H1 (cell line): Measurements from ENCODE around the gene AGT. TPM values are rescaled to one million over a fixed set of nuclear protein-coding genes. Genes with fewer than 3 reads are reported as not detected.

ENCODE experiments used
- CTCF ChIA-PET: fragments of 300-600 bp; sonication (Branson Sonifier 250); formaldehyde crosslinking; loops from one replicate; lab custom pipeline; 2021; ENCODE audit not compliant: partially characterized antibody; lab: Charles Lee
- POLR2A ChIA-PET: fragments of 300-600 bp; sonication (Branson Sonifier 250); formaldehyde crosslinking; loops from one replicate; lab custom pipeline; 2021; ENCODE audit warnings: inconsistent platforms; ENCODE audit not compliant: partially characterized antibody; lab: Charles Lee
- DNase-seq, 2 experiments: peaks; one replicate each; pipeline versions ENCODE4 v3.0.0 to v3.0.0-alpha.2; 2010 to 2022; ENCODE audit warnings: low spot score in 2 of 2, low read depth in 1 of 2, mixed read lengths in 1 of 2
- FAIRE-seq: peaks from 2 replicates; lab custom pipeline; 2011; peaks lifted over from hg19 to GRCh38; lab: Jason Lieb, UNC
- H2AFZ ChIP-seq: 2 replicates; pipeline ENCODE4 v1.8.1; 2012; ENCODE audit warnings: low read length, inconsistent platforms
- H2AK5ac ChIP-seq: 2 replicates; pipeline ENCODE4 v1.6.1; 2013; ENCODE audit warnings: low read depth, low read length
- H2BK120ac ChIP-seq: replicated peaks from 2 replicates; pipeline ENCODE3; 2013; ENCODE audit warnings: low read depth, low read length, inconsistent platforms
- H2BK12ac ChIP-seq: 2 replicates; pipeline ENCODE4 v1.6.1; 2013; ENCODE audit warnings: low read depth, low read length
- H2BK15ac ChIP-seq: 2 replicates; pipeline ENCODE4 v1.6.1; 2013; ENCODE audit warnings: low read length
- H2BK20ac ChIP-seq: 2 replicates; pipeline ENCODE4 v1.6.1; 2013; ENCODE audit warnings: low read length
- H2BK5ac ChIP-seq: 2 replicates; pipeline ENCODE4 v1.6.1; 2013; ENCODE audit warnings: low read depth, low read length
- H3K14ac ChIP-seq: 2 replicates; pipeline ENCODE4 v1.6.1; 2013; ENCODE audit warnings: inconsistent platforms; ENCODE audit not compliant: insufficient read length
- H3K18ac ChIP-seq: 2 replicates; pipeline ENCODE4 v1.6.1; 2013; ENCODE audit warnings: low read length; ENCODE audit errors: extremely low read depth
- H3K23ac ChIP-seq: 2 replicates; pipeline ENCODE4 v1.6.1; 2013; ENCODE audit warnings: inconsistent platforms; ENCODE audit not compliant: insufficient read length
- H3K23me2 ChIP-seq: 2 replicates; pipeline ENCODE4 v1.6.1; 2013; ENCODE audit warnings: low read depth, low read length
- H3K27ac ChIP-seq: 2 replicates; pipeline ENCODE4 v1.6.1; 2011; ENCODE audit warnings: low read depth, low read length, inconsistent platforms
- H3K27me3 ChIP-seq, 4 experiments: replicated peaks in 1 of 4; 1 replicate in 1 of 4; 2 replicates in 3 of 4; pipeline versions ENCODE4 v1.6.1 to v1.8.1; 2011 to 2013; ENCODE audit warnings: low read length in 3 of 4, mild to moderate bottlenecking in 3 of 4, inconsistent platforms in 2 of 4, mixed read lengths in 2 of 4, moderate library complexity in 1 of 4; ENCODE audit not compliant: control insufficient read depth in 3 of 4, insufficient read depth in 3 of 4; ENCODE audit errors: extremely low read depth in 1 of 4
- H3K36me3 ChIP-seq, 4 experiments: 2 replicates each; pipeline versions ENCODE4 v1.6.1 to v1.8.1; 2011 to 2013; ENCODE audit warnings: mild to moderate bottlenecking in 4 of 4, low read length in 3 of 4, moderate library complexity in 2 of 4, control low read depth in 1 of 4, inconsistent platforms in 1 of 4; ENCODE audit not compliant: insufficient read depth in 4 of 4, control insufficient read depth in 2 of 4
- H3K4ac ChIP-seq: replicated peaks from 2 replicates; pipeline ENCODE3; 2013; ENCODE audit warnings: low read length, low read depth, mixed read lengths, inconsistent platforms; ENCODE audit not compliant: insufficient read length
- H3K4me1 ChIP-seq, 4 experiments: replicated peaks in 1 of 4; 1 replicate in 1 of 4; 2 replicates in 3 of 4; pipeline versions ENCODE4 v1.6.1 to v1.8.1; 2011 to 2013; ENCODE audit warnings: low read length in 3 of 4, inconsistent platforms in 2 of 4, mixed read lengths in 1 of 4; ENCODE audit not compliant: insufficient read depth in 4 of 4, control insufficient read depth in 3 of 4
- H3K4me2 ChIP-seq, 2 experiments: 2 replicates each; pipeline versions ENCODE4 v1.6.1 to v1.8.1; 2011 to 2013; ENCODE audit warnings: low read depth in 2 of 2, low read length in 2 of 2, control low read depth in 1 of 2, inconsistent platforms in 1 of 2, mild to moderate bottlenecking in 1 of 2; ENCODE audit not compliant: insufficient read depth in 1 of 2
- H3K4me3 ChIP-seq, 4 experiments: fragments of 200-600, 300-600 bp in 1 of 4; sonication (generic), shearing (Covaris generic), sonication (Bioruptor Twin) in 1 of 4; 2 replicates each; pipeline versions ENCODE4 v1.5.1 to v1.8.1; 2011 to 2016; ENCODE audit warnings: low read length in 4 of 4, low read depth in 3 of 4, control low read depth in 2 of 4, inconsistent platforms in 2 of 4, mild to moderate bottlenecking in 2 of 4, mixed read lengths in 1 of 4, moderate library complexity in 1 of 4; ENCODE audit not compliant: insufficient read depth in 2 of 4; ENCODE audit errors: extremely low read depth in 1 of 4
- H3K56ac ChIP-seq: replicated peaks from 2 replicates; pipeline ENCODE3; 2013; ENCODE audit warnings: low read depth, mild to moderate bottlenecking, mixed read lengths, low read length, inconsistent platforms; ENCODE audit not compliant: insufficient read length
- H3K79me1 ChIP-seq: 2 replicates; pipeline ENCODE4 v1.6.1; 2013; ENCODE audit warnings: low read depth, low read length, control low read depth
- H3K79me2 ChIP-seq, 2 experiments: 2 replicates each; pipeline versions ENCODE4 v1.6.1 to v1.8.1; 2012 to 2013; ENCODE audit warnings: low read length in 2 of 2, mild to moderate bottlenecking in 2 of 2, inconsistent platforms in 1 of 2; ENCODE audit not compliant: insufficient read depth in 2 of 2, control insufficient read depth in 1 of 2
- H3K9ac ChIP-seq, 4 experiments: replicated peaks in 1 of 4; 1 replicate in 1 of 4; 2 replicates in 3 of 4; pipeline versions ENCODE4 v1.6.1 to v1.8.1; 2011 to 2013; ENCODE audit warnings: low read depth in 3 of 4, low read length in 3 of 4, control low read depth in 2 of 4, mild to moderate bottlenecking in 2 of 4, moderate library complexity in 2 of 4, inconsistent platforms in 1 of 4; ENCODE audit errors: extremely low read depth in 1 of 4
- H3K9me3 ChIP-seq, 2 experiments: 2 replicates each; pipeline versions ENCODE4 v1.6.1 to v1.8.1; 2012 to 2013; ENCODE audit warnings: mild to moderate bottlenecking in 2 of 2, moderate library complexity in 2 of 2, control low read depth in 1 of 2, inconsistent platforms in 1 of 2, low read depth in 1 of 2, low read length in 1 of 2, mixed read lengths in 1 of 2; ENCODE audit not compliant: insufficient read depth in 2 of 2
- H4K20me1 ChIP-seq, 2 experiments: replicated peaks in 1 of 2; 2 replicates each; pipeline versions ENCODE3 to v1.8.1; 2011 to 2013; ENCODE audit warnings: inconsistent platforms in 2 of 2, low read length in 2 of 2, mild to moderate bottlenecking in 1 of 2; ENCODE audit not compliant: insufficient read depth in 2 of 2, control insufficient read depth in 1 of 2
- H4K5ac ChIP-seq: 2 replicates; pipeline ENCODE4 v1.6.1; 2013; ENCODE audit warnings: low read length, low read depth, mixed read lengths, inconsistent platforms; ENCODE audit not compliant: insufficient read length
- H4K8ac ChIP-seq: 2 replicates; pipeline ENCODE4 v1.8.0; 2013; ENCODE audit warnings: mild to moderate bottlenecking, moderate library complexity, low read length, inconsistent platforms; ENCODE audit not compliant: insufficient read depth; ENCODE audit errors: extremely low read depth
- H4K91ac ChIP-seq: replicated peaks from 2 replicates; pipeline ENCODE3; 2013; ENCODE audit warnings: low read length, mixed read lengths, inconsistent platforms; ENCODE audit not compliant: insufficient read length
- CBX5 ChIP-seq: fragments of 300-800, 300-1000 bp; sonication (generic); IDR thresholded peaks from 2 replicates; pipeline ENCODE4 v1.7.1; 2016; ENCODE audit warnings: antibody characterized with exemption, low read length, low read depth
- CEBPB ChIP-seq: IDR thresholded peaks from 2 replicates; pipeline ENCODE4 v1.6.1; 2012; ENCODE audit warnings: low read depth, low read length
- CHD2 ChIP-seq: IDR thresholded peaks from 2 replicates; pipeline ENCODE4 v1.6.1; 2012; ENCODE audit warnings: low read length, improper control_type of control experiment
- CREB1 ChIP-seq: IDR thresholded peaks from 2 replicates; pipeline ENCODE4 v1.6.1; 2012; ENCODE audit warnings: inconsistent platforms
- CTCF ChIP-seq, 3 experiments: IDR thresholded peaks; 1 replicate in 2 of 3; 2 replicates in 1 of 3; pipeline versions ENCODE4 v1.5.1 to v1.6.1; 2011; ENCODE audit warnings: low read length in 3 of 3, mild to moderate bottlenecking in 3 of 3, inconsistent platforms in 2 of 3, low read depth in 1 of 3, moderate library complexity in 1 of 3; ENCODE audit not compliant: insufficient read depth in 1 of 3; ENCODE audit errors: control extremely low read depth in 1 of 3
- HDAC6 ChIP-seq: IDR thresholded peaks from one replicate; pipeline ENCODE4 v1.7.1; 2012; ENCODE audit warnings: low read depth, mild to moderate bottlenecking, inconsistent platforms, low read length, moderate library complexity
- JUND ChIP-seq: IDR thresholded peaks from 2 replicates; pipeline ENCODE4 v1.6.1; 2011; ENCODE audit warnings: mild to moderate bottlenecking, improper control_type of control experiment, low read length
- MAX ChIP-seq: IDR thresholded peaks from 2 replicates; pipeline ENCODE4 v1.6.1; 2012; ENCODE audit warnings: inconsistent platforms
- NRF1 ChIP-seq: IDR thresholded peaks from 2 replicates; pipeline ENCODE4 v1.6.1; 2011; ENCODE audit warnings: mild to moderate bottlenecking, low read depth, low read length, improper control_type of control experiment
- SAP30 ChIP-seq: fragments of 300-600 bp; sonication (generic); IDR thresholded peaks from 2 replicates; pipeline ENCODE4 v1.7.1; 2012; ENCODE audit warnings: low read length, moderate library complexity, mild to moderate bottlenecking, inconsistent platforms; ENCODE audit not compliant: insufficient read depth, insufficient replicate concordance
- YY1 ChIP-seq: IDR thresholded peaks from 2 replicates; pipeline ENCODE4 v1.6.1; 2011; ENCODE audit warnings: low read depth, mild to moderate bottlenecking, low read length
- WGBS, 2 experiments: shearing (Covaris generic) in 1 of 2; methylation state at CpG; one replicate each; pipeline versions ENCODE4 v1.1.6 to v1.1.7; 2013 to 2015; ENCODE audit warnings: low lambda C conversion rate in 2 of 2, mixed read lengths in 2 of 2, inconsistent platforms in 1 of 2, low coverage in 1 of 2, missing lambda C conversion rate in 1 of 2; ENCODE audit not compliant: insufficient replicate concordance in 2 of 2, insufficient coverage in 1 of 2, insufficient read length in 1 of 2; ENCODE audit errors: extremely low coverage in 1 of 2, missing lambda C conversion rate in 1 of 2; 5-methylcytosine and 5-hydroxymethylcytosine counted together
- polyA plus RNA-seq, 7 experiments: library from polyadenylated mRNA; depleted of rRNA in 3 of 7; stranded (reverse) in 5 of 7; unstranded in 2 of 7; fragments of >200 nt in 5 of 7; fragments of 200-250 nt in 2 of 7; gene quantifications; 1 replicate in 5 of 7; 2 replicates in 1 of 7; 4 replicates in 1 of 7; pipeline versions ENCODE4 v1.2.1 to v1.2.3, GENCODE V29; 2011 to 2013; ENCODE audit warnings: missing spikeins in 2 of 7, mixed read lengths in 2 of 7
- total RNA-seq: library from RNA; stranded (reverse); fragmentation: NEBNext Ultra II Directional; extraction: Animal tissue kit (Norgen Biotek cat#: 25700); gene quantifications from 2 replicates; pipeline ENCODE4 v1.2.1, GENCODE V29; 2021

The AGT gene
- total and polyA plus RNA-seq, 2 of the 8 experiments (the other 6 are each of a cell fraction or from before 2014, with no cell fraction given), result 0.20 TPM; not detected in 1

- Histone ChIP-seq H2BK15ac (no peak overlapping the region), H2BK120ac (no peak overlapping the region), H3K9ac (no peak overlapping the region), H3K27me3 (no peaks in the 10 kb centered on the region), H3K23me2 (no peaks in the 10 kb centered on the region), H3K18ac (no peak overlapping the region), H3K14ac (no peak overlapping the region), H2BK20ac (no peak overlapping the region), H3K4me2 (no peak overlapping the region), H3K23ac (no peak overlapping the region), H3K79me2 (no peaks in the 10 kb centered on the region), H2AFZ (no peak overlapping the region), H3K4ac (no peak overlapping the region), H3K79me1 (no peaks in the 10 kb centered on the region), H4K8ac (no peak overlapping the region), H3K9me3 (no peaks in the 10 kb centered on the region), H3K36me3 (no peaks in the 10 kb centered on the region), H3K4me3 (no peak overlapping the region), H4K20me1 (no peaks in the 10 kb centered on the region), H2AK5ac (no peak overlapping the region), H3K4me1 (peaks cover 0 to 4% (median 0%) of the 10 kb centered on the region in 4 experiments; a peak in 2 of 7 replicates), H4K91ac (no peak overlapping the region), H2BK5ac (no peak overlapping the region), H3K56ac (no peak overlapping the region), H3K27ac (no peak overlapping the region), H2BK12ac (no peak overlapping the region), H4K5ac (no peak overlapping the region)
- DNase-seq (no peak), FAIRE-seq (no peak)
- CTCF ChIA-PET, result interaction anchor here (0.6 to 3.0 kb wide), 4 partner anchors 34 to 72 kb away, joined by 4 to 12 read pairs (median 4); partner anchors contain the start of gene COG2
- 91% methylated on average over 17 of the region's 17 CpGs; no CpG with 5 or more reads in 1 of the 2 experiments for WGBS, 2 experiments
- POLR2A ChIA-PET, result no interaction called here
- TF ChIP-seq JUND, result no peak
- TF ChIP-seq SAP30, result no peak
- TF ChIP-seq CREB1, result no peak
- TF ChIP-seq YY1, result no peak
- TF ChIP-seq CHD2, result no peak
- TF ChIP-seq CBX5, result no peak
- TF ChIP-seq CTCF (IDR thresholded peaks at IDR 0.05; ENCODE audit: control extremely low read depth in 1 of 3, insufficient read depth in 1 of 3, low read depth in 1 of 3, low read length in 3 of 3), result no peak
- no peak for TF ChIP-seq CEBPB
- TF ChIP-seq HDAC6, result no peak
- no peak for TF ChIP-seq NRF1
- no peak for TF ChIP-seq MAX
These were observed 12.5 kb downstream of the AGT start for GRCh38 chr1:230701434-230701833.
